Keratinocyte (primary cell): ENCODE results near the gene GAS2.

ENCODE experiments used
- EZH2 ChIP-seq: IDR thresholded peaks from one replicate; pipeline ENCODE4 v1.6.1; 2012; ENCODE audit warnings: inconsistent platforms, mild to moderate bottlenecking, low read length, moderate library complexity
- TF ChIP-seq, protein P1 (sequence below), 3 experiments: IDR thresholded peaks in 1 of 3; conservative IDR thresholded peaks in 1 of 3; optimal IDR thresholded peaks in 1 of 3; 2 replicates in 2 of 3; 3 replicates in 1 of 3; pipeline versions ENCODE3 to v1.5.1; 2011; ENCODE audit warnings: low read length in 3 of 3, mild to moderate bottlenecking in 3 of 3, moderate library complexity in 2 of 3, control low read depth in 1 of 3, inconsistent platforms in 1 of 3; ENCODE audit not compliant: insufficient read depth in 2 of 3; ENCODE audit errors: extremely low read depth in 1 of 3

- TF ChIP-seq EZH2: no peak
- TF ChIP-seq, protein P1, sequence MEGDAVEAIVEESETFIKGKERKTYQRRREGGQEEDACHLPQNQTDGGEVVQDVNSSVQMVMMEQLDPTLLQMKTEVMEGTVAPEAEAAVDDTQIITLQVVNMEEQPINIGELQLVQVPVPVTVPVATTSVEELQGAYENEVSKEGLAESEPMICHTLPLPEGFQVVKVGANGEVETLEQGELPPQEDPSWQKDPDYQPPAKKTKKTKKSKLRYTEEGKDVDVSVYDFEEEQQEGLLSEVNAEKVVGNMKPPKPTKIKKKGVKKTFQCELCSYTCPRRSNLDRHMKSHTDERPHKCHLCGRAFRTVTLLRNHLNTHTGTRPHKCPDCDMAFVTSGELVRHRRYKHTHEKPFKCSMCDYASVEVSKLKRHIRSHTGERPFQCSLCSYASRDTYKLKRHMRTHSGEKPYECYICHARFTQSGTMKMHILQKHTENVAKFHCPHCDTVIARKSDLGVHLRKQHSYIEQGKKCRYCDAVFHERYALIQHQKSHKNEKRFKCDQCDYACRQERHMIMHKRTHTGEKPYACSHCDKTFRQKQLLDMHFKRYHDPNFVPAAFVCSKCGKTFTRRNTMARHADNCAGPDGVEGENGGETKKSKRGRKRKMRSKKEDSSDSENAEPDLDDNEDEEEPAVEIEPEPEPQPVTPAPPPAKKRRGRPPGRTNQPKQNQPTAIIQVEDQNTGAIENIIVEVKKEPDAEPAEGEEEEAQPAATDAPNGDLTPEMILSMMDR (optimal IDR thresholded peaks at IDR 0.05 in 1 of 3, IDR thresholded peaks at IDR 0.05 in 1 of 3, conservative IDR thresholded peaks at IDR 0.05 in 1 of 3; ENCODE audit: extremely low read depth in 1 of 3, insufficient read depth in 2 of 3, low read length in 3 of 3): no peak
Measured at GRCh38 chr11:22713336-22713735, 46.9 kb downstream of the GAS2 start.
